ENCODE data around the gene INCA1.

INCA1 gene

DNA sequence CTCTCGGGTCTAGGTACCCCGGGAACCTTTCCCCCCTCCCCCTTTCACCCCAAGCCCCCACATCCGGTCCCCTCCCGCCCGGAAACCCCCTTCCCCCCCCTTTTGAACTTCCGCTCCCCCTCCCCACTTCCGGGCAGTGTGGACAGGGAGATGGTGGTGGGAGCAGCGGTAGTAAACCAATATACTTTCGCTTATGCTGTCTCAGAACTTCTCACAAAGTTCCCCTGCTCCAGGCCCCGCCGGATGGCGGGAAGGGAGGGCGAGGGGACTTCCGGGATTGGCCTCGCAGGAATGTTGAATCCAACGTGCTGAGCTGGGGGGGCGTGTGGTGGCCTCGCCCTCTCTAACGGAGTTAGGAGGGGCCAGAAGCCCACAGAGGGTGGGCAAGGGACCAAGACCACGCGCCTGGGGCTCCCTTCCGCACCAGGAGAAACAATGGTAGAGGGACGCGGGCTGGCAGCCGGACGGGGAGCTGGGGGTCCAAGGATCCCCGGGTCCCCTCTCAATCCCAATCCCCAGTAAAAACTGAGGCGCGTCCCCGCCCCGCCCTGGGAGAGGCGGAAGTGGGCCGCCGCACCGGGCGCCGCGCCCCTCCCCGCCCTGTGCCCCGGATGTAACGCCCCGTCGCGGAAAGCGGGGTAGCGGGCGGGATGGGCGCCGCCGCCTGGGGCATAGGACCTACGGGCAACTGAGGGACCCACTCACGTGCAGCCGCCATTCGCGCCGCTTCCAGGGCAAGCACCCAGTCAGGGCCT lies 49.7 kb downstream of the INCA1 start:
- peak in 1 of 2 experiments; percentile 23 for DNase-seq

GRCh38 chr17:4947010-4947410 lies 50.3 kb downstream of the INCA1 start:
- peak; percentile 12 to 23 for DNase-seq

DNA sequence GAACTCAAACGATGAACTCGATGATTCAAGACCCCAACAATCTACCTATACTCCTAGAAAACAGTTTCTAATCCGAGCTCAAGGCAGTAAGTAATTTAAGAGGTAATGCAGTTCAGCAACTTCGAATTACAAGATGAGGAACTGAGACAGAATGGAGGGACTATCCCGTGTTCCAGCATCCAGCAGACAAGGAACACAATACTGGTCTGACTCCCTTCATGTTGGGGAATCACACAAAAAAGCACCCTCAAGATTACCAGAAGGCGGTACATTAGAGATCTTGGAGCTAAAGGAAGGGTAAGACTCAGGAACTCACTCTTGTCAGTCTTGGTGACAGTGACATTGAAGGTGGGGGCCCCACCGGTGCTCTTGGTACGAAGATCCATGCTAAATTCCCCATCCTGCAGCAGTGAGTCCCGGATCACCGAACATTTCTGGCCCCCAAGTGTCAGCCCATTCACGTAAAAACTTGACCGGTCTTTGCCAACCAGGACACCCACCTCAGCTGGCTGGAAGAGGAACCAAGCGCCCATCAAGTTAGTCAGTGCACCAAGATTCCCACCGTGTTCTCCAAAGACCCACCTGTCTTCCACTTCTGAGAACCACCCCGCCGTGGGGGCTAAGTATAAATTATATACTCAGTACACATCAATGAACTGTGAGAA lies 50.9 kb downstream of the INCA1 start:
- no peak for DNase-seq

DNA sequence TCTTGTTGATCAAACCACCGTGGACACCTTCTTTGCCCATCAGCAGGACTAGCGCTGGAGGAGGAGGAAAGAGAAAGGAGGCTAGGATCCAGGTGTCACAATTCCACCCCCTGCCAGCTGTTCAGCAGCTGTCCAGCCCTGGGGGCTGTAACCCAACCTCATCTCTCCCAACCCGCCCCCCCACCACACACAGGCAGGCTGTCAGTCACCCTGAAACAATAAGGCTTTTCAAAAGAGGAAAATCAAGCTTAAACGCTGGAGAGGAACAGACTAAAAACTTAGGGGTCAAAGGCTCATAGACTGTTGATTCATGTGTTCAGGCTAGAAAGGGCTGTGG lies 51.4 kb downstream of the INCA1 start:
- DNase-seq: no peak

GRCh38 chr17:4945176-4945943 lies 52.0 kb downstream of the INCA1 start:
- peak; percentile 16 to 37 for DNase-seq

DNA sequence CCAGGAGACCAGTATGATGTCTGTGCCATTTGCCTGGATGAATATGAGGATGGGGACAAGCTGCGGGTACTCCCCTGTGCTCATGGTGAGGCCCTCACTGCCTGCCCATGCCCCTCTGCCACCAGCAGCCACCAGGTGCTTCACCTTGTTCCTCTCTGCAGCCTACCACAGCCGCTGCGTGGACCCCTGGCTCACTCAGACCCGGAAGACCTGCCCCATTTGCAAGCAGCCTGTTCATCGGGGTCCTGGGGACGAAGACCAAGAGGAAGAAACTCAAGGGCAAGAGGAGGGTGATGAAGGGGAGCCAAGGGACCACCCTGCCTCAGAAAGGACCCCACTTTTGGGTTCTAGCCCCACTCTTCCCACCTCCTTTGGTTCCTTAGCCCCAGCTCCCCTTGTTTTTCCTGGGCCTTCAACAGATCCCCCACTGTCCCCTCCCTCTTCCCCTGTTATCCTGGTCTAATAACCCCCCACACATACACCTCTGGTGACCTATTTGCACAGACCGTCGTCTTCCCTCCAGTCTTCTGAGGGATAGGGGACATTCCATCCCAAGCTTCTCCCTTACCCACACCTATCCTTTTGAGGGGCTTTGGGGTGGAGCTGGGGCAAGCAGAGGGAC lies 52.7 kb downstream of the INCA1 start:
- DNase-seq: no peak

DNA sequence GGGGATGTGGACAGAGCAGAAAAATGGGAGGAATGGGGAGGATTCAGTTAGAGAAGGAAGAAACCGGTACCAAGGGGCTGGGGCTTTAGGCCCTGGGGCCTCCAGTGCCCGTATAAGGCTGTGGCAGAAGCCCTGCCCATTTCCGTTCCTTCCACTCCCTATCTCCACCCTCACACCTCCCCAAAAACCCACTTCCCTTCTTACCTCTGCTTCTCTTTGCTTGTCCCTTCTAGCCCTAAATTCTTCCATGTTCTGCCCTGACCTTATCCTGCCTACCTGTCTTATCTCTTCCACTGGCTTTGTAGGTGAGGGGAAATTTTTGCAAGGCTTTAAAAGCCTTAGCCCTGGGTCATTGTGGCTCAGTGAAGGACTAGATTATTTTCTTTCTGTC lies 53.2 kb downstream of the INCA1 start:
- peak; percentile 58 to 67 for DNase-seq

DNA sequence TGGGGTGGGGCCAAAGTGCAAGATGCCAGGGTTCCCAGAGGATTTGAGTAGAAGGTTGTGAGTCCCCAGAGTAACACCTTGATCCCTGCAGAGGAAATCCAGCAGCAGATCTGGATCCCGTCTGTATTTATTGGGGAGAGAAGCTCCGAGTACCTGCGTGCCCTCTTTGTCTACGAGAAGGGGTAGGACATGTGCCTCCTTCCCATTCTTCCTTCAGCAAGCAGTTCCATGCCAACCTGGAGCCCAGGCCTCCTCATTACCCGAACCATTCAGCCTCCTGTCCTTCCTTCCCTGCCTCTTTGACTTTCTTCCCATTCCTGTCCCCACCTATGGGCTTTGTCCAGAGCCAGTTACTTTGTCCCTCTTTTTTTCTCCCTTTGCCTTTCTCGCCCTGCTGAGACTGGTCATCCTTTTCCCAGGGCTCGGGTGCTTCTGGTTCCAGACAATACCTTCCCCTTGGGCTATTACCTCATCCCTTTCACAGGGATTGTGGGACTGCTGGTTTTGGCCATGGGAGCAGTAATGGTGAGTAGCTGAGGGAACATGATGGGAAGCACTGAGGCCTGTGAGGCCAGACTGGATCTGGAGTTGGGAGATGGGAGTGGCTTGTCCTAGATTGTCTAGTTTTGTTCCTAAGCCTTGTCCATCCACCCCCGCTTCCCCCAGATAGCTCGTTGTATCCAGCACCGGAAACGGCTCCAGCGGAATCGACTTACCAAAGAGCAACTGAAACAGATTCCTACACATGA lies 54.4 kb downstream of the INCA1 start:
- DNase-seq: no peak

- DNase-seq: no peak
Measured at GRCh38 chr17:4941319-4941610, 56.1 kb downstream of the INCA1 start.

- DNase-seq: peak in 1 of 2 experiments; percentile 59
Measured at GRCh38 chr17:4940555-4941318, 56.6 kb downstream of the INCA1 start.

- DNase-seq: peak; percentile 96
Measured at GRCh38 chr17:4939796-4940554, 57.3 kb downstream of the INCA1 start, which contains the start of the genes RNF167 and SLC25A11. TSS of gene RNF167 (plus strand) at chr17:4940268. CDS start at chr17:4940910, 642 bp downstream. TSS of gene SLC25A11 (minus strand) at chr17:4940046. CDS start at chr17:4939910, 136 bp downstream.

- DNase-seq: no peak
Measured at GRCh38 chr17:4939546-4939795, 57.9 kb downstream of the INCA1 start.

- DNase-seq: no peak
Measured at GRCh38 chr17:4938688-4939545, 58.4 kb downstream of the INCA1 start.

All from Kasumi-1 (cell line).